Stimulated activated CD8-positive, alpha-beta memory T cell treated with anti-CD3 and anti-CD28 coated beads, Interleukin-2, amount 100 ng/mL, for 1 hour (primary cell): ENCODE results near the gene EMD.
"Not testable (repeated sequence)": the region's sequence is repeated elsewhere in the genome, so short reads cannot be mapped to it uniquely, and the experiment has no call there.

ENCODE experiments used
- DNase-seq, 2 donors: peaks; one replicate each; pipeline ENCODE4 v3.0.0-alpha.2; 2020; ENCODE audit warnings: low read depth in 2 of 2

The EMD gene

DNA sequence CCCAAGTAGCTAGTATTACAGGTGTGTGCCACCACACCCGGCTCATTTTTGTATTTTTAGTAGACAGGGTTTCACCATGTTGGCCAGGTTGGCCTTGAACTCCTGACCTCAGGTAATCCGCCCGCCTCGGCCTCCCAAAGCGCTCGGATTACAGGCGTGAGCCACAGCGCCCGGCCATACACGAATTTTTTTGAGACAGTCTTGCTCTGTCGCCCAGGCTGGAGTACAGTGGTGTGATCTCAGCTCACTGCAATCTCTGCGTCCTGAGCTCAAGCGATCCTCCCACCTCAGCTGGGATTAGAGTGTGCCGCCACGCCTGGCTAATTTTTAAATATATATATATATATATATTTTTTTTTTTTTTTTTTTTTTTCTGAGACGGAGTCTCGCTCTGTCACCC lies 17.3 kb downstream of the EMD start:
- DNase-seq: not testable (repeated sequence)

GRCh38 chrX:154396973-154397887 lies 18.1 kb downstream of the EMD start:
- DNase-seq: peak in 1 of 2 donors; percentile 25

- DNase-seq: peak; percentile 68 to 78
Observed at GRCh38 chrX:154397888-154398667, 19.0 kb downstream of the EMD start, which contains the start of gene RPL10. TSS of gene RPL10 (plus strand) at chrX:154398377. CDS start at chrX:154398520, 143 bp downstream.

DNA sequence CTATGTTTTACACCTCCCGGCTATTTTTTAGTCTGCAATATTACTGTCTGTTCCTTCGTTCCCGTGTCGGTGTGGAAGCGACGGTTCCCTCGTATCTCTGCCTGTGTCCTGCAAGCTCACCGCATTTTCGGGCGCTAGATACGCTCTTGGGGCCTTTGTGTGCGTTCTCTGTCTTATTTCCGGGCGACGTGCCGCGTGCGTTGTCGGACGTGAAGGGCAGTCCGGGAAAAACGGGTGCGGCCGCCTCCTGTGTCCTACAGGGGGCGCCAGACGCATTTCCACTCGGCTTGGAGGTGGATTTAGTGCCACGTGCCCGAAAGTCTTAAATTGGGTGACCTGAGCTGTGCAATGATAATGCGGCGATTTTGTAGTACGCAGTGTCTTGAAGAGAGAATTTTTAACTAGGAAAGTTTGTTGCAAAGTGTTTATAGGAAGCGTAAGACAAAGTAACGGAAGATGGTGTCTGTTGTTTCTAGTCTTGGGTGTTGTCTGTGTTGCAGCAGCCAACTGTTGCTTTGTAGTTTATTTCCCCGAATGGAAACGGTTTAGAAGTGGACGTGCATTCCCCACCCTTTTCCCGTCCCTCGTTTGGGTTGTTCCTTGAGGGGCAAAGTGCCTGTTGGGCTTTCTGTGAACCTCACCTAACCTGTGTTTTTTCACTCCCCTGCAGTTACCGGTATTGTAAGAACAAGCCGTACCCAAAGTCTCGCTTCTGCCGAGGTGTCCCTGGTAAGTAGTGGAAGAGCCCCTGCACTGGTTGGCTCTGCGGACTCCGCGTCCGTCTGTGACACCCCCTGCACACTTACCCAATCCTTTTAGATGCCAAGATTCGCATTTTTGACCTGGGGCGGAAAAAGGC lies 19.8 kb downstream of the EMD start:
- peak; percentile 63 to 69 for DNase-seq

DNA sequence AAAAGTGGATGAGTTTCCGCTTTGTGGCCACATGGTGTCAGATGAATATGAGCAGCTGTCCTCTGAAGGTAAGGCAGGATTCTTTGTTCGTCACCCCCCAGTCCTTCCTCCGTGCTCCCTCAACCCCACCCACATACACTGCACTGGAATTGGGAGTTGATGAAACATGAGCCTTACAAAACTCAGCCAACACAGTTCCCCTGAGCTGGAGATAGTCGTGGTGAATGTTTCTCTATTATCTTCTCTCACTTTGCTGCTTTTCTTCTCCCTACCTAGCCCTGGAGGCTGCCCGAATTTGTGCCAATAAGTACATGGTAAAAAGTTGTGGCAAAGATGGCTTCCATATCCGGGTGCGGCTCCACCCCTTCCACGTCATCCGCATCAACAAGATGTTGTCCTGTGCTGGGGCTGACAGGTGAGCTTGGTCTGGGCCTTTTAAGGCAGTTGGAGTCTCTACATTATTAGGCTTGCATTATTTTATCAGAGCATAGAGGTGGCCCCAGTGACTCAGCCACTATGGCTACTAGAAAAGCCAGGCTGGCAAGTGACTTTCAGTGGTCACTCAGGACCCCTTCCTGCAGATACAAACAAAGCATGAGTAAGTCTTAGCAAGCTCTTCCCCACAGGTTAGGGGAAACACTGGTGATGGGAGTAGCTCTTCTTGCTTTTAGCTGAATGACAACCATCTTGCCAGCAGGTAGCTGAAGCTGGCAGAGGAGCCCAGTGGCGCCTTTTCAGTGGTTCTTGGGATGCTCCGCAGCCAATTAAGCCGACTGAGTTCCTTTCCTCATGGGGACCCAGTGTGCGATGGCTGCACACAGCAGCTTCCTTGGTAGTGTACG lies 20.7 kb downstream of the EMD start:
- DNase-seq: no peak

DNA sequence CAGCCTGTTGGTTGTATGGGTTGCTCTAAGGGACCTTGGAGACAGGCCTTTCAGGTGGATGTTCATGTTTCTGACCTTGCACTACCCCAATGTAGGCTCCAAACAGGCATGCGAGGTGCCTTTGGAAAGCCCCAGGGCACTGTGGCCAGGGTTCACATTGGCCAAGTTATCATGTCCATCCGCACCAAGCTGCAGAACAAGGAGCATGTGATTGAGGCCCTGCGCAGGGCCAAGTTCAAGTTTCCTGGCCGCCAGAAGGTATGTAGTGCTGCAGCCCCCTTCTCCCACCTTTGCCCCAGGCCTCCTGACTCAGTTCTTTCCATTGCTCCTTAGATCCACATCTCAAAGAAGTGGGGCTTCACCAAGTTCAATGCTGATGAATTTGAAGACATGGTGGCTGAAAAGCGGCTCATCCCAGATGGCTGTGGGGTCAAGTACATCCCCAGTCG lies 21.3 kb downstream of the EMD start:
- DNase-seq: not testable (repeated sequence)

DNA sequence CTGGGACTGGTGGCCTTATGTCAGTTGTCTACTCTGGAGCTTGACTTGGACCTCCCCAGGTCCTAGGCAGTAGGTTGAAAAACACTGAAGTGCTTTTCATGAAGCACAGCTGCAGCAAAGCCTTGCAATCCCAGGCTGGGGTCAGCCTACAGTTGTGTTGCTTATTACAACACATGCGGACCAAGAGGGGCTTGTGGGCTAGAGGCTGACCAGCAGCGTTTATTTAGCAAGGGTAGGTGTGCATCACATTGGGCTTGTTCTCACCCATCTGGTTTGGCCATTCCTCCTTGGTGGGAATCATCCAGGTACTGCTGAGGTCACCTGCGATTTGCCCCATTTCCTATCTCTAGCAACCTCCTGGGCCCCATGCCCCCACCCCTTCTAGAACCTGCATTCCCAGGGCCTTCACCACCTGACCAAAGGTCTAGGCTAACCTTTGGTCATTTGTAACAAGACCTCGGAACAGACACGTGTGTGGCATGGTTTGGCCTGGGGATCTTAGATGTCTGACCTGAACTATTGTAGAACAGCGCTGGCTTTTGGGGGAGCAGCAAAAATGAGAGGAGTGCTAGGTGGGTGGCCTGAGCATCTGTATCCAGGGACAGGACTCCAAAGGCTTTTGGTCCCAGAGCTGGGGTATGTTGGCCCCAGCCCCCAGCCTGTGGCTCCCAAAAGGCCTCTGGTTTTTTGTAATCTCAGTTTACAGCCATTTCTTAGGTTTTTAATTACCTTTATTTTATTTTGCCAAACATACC lies 22.1 kb downstream of the EMD start:
- DNase-seq: no peak

DNA sequence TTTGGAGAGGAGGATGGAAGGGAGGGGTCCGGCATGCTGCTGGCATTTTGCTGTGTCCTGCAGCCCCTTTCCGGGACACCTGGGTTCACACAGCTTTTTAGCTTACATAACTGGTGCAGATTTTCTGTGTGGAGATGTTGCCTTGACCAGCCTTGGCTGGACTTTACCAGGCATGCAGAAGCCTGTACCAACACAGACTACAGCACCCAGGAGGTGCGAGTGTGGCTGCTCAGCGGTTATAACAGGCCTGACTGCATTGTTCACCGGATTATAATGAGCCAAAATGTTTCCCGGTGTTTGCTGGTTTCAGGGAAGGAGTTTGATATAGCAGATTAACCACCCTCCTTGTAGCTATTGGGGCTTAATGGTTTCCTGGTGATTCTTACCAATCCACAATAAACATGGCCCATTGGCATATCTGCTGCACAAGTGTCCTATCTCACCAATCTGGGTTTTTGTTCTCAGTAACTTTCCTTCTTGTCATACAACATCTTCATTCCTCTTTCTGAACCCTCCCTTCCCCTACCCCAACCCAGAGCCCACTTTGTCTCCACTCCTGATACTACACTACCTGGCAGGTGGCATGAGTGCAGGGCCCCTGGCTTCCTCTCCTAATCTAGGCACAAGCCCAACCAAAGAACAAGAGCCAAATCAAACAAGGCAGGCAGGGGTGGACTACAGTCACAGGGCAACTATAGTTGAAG lies 23.0 kb downstream of the EMD start:
- DNase-seq: no peak

DNA sequence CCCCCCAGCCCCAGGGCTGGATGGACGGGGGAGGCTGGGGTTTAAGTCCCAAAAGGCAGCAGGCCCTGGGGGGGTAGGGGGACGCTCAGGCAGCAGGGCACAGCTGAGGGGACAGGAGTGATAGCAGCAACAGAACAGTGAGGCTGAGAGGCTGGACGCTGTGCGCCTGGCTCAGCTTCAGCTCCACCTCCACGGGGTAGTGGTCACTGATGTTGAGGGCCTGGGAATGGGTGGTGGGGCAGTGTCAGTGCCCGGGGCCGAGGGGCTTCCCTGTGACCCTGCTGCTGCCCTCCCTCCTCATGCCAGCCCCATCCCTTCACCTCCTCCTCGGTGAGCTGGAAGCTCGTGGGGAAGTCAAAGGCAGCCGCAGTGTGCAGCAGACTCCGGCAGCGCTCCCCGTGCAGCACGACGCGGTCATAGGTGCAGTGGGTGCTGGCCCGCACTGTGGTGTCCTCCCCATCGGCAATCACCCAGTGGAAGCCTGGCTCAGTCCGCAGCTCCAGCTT lies 23.6 kb downstream of the EMD start:
- DNase-seq: no peak

DNA sequence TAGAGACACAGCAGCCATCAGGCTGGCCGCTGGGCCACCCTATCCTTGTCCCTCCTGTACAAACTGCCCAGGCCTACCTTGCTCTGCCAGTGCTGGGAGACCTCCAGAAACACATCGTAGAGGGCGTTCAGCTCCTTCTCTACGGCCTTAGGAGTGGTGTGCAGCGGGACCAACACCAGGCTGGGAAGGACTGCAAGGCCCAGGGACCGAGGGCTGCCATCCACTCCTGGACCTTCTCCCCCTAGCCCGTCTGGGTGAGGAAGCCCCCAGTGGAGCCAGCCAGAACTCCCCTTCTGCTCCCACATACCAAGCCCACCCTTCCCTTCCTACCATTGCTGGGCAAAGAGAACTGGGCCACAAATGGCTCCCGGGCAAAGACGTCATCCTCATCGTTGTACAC lies 24.1 kb downstream of the EMD start:
- no peak for DNase-seq

DNA sequence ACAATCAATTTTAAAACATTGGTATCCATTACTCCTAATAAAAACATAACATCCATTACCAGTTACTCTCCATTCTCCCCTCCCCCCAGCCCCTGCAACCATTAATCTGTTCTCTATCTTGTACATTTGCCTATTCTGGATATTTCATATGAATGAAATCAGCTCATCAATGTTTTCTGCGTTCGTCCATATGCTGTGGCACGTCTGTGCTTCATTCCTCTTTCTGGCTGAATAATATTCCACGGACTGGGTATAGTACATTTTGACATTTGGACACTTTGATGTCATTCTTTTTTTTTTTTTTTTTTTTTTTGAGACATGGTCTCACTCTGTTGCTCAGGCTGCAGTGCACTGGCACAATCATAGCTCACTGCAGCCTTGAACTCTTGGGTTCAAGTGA lies 24.8 kb downstream of the EMD start:
- no peak for DNase-seq

- no peak for DNase-seq
Observed at GRCh38 chrX:154404625-154405192, 25.6 kb downstream of the EMD start.

GRCh38 chrX:154408659-154409221 lies 29.6 kb downstream of the EMD start:
- no peak for DNase-seq

- DNase-seq: no peak
Observed at GRCh38 chrX:154409222-154409871, 30.3 kb downstream of the EMD start, which contains the start of gene DNASE1L1. TSS of gene DNASE1L1 (minus strand) at chrX:154409254. CDS start at chrX:154405568, 3,686 bp downstream.

GRCh38 chrX:154411981-154412340 lies 32.9 kb downstream of the EMD start:
- peak in 1 of 2 donors; percentile 30 for DNase-seq

DNA sequence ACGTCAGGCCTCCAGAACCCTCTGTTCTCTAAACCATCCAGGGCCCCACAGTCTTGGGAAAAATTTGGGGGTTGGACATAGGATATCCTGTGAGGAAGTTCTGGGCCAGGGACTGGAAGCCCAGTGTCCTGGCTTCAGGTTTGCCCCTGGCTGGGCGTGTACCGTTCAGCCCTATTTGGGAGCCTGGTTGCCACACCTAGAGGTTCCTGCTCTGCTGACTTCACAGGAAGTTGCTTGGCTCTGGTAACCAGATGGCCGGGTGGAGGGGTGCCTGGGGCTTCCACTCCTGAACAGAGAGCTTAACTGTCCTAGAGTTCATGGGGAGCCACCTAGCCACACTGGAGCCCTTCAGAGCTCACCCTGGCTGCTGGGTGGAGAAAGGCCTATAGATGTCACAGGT lies 33.4 kb downstream of the EMD start:
- no peak for DNase-seq

DNA sequence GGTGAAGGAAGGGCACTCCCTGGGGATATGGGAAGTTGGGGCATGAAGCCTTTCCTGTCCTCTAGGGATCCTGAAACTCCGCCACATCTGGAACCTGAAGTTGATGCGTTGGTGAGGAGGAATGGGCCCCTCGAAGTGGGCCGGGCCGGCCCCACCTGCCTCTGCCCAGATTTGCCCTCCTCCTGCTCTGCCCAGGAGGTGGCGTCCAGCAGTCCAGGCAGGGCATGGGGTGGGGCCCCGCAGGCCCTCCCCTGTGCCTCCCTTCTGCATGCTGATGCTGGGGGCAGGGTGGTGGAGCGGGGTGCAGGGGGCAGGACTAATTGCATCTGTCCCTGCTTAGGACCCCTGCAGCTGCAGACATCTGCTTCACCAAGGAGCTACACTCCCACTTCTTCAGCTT lies 34.0 kb downstream of the EMD start:
- DNase-seq: no peak

DNA sequence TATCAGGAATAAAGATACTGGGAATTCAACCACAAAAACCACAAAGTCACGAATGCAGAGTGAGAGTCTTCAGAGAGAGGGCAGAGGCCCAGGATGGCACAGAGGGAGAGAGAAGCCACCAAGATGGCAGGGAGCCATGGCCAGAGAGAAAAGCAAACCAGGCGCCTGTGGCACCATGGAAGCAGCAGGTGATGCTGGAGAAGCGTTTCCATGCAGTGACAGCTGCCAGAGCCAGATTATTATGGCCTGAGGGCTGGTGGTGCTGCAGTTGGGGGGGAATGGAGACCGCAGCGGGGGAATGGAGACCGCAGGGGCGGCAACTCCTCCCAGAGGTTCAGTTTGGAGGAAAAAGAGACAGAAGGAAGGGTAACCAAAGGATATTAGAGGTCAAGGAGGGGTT lies 38.1 kb downstream of the EMD start:
- no peak for DNase-seq
